DMS153 treated with DMSO at 0.1 percent for 48 hours (cell line): Measurements from ENCODE around the gene PSMB2.

ENCODE experiments used
- DNase-seq: peaks from one replicate; lab custom pipeline; 2025; ENCODE audit not compliant: unreplicated experiment; lab: John Stamatoyannopoulos, UW

The PSMB2 gene

GRCh38 chr1:35557611-35558373 lies 83.5 kb downstream of the PSMB2 start, which contains the start of gene NCDN:
Gene NCDN (plus strand): TSS chr1:35557799. CDS start chr1:35558191, 392 bp downstream.
- peak; percentile 99 for DNase-seq

- DNase-seq = peak; percentile 97
These were observed 84.2 kb downstream of the PSMB2 start, which contains the start of gene KIAA0319L for GRCh38 chr1:35557118-35557610. Gene KIAA0319L (minus strand): TSS chr1:35557403. CDS start chr1:35554491, 2,912 bp downstream.

- DNase-seq = no peak
These were observed 84.7 kb downstream of the PSMB2 start for GRCh38 chr1:35556484-35557117.

GRCh38 chr1:35555601-35556477 lies 85.5 kb downstream of the PSMB2 start:
- peak; percentile 99 for DNase-seq

- DNase-seq = no peak
These were observed 86.1 kb downstream of the PSMB2 start for GRCh38 chr1:35555212-35555584.

- DNase-seq = peak; percentile 67
These were observed 86.8 kb downstream of the PSMB2 start for GRCh38 chr1:35554266-35555211.

GRCh38 chr1:35553851-35554250 lies 87.5 kb downstream of the PSMB2 start:
- no peak for DNase-seq
